Measurements from ENCODE around the gene VAV1. TPM values are rescaled to one million over a fixed set of nuclear protein-coding genes. Genes with fewer than 3 reads are reported as not detected.
"Not testable (repeated sequence)": the region's sequence is repeated elsewhere in the genome, so short reads cannot be mapped to it uniquely, and the experiment has no call there.

VAV1 gene
- total RNA-seq, 6 experiments from 2014 or later = not detected

GRCh38 chr19:6866741-6867151 is 94.2 kb downstream of the VAV1 start:
- Mint-ChIP-seq H3K4me3 (no peak overlapping the region), H3K4me1 (ENCODE audit: low read depth) (peaks cover 8% of the 10 kb centered on the region), H3K27ac (no peak overlapping the region), H3K9me3 (peaks cover 4% of the 10 kb centered on the region; the same call in 1 of the 2 replicates), H3K36me3 (ENCODE audit: low read depth) (no peaks in the 10 kb centered on the region), H3K27me3 (ENCODE audit: insufficient read depth) (peaks cover 16% of the 10 kb centered on the region; the same call in 1 of the 2 replicates)
- no peak for TF ChIP-seq CTCF (IDR thresholded peaks at IDR 0.05)
- DNase-seq = no peak

DNA sequence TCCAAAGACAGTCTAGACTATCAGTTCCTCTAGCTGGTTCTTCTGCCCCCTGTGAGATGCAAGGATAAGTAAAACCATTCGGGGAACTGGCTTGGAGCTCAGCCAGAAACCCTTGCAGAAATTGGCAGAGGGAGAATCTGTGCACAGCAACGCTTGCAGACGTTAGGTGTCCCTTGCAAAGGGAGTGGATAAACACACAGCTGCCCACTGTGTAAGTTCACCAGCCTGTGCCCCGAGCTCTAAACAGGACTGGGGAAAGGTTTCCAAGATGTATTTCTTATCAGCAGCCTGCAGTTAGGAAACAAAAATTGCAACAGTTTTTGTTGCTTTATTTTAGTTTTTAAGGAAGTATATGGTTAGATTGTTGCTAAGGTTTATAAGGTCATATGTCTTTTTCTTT is 95.8 kb downstream of the VAV1 start:
- DNase-seq = no peak
- Mint-ChIP-seq H3K27ac (no peak overlapping the region), H3K4me1 (ENCODE audit: low read depth) (no peaks in the 10 kb centered on the region), H3K36me3 (ENCODE audit: low read depth) (no peaks in the 10 kb centered on the region), H3K27me3 (ENCODE audit: insufficient read depth) (peaks cover 16% of the 10 kb centered on the region; the same call in 1 of the 2 replicates), H3K4me3 (no peak overlapping the region), H3K9me3 (peaks cover 4% of the 10 kb centered on the region; the same call in 1 of the 2 replicates)
- no peak for TF ChIP-seq CTCF (IDR thresholded peaks at IDR 0.05)

DNA sequence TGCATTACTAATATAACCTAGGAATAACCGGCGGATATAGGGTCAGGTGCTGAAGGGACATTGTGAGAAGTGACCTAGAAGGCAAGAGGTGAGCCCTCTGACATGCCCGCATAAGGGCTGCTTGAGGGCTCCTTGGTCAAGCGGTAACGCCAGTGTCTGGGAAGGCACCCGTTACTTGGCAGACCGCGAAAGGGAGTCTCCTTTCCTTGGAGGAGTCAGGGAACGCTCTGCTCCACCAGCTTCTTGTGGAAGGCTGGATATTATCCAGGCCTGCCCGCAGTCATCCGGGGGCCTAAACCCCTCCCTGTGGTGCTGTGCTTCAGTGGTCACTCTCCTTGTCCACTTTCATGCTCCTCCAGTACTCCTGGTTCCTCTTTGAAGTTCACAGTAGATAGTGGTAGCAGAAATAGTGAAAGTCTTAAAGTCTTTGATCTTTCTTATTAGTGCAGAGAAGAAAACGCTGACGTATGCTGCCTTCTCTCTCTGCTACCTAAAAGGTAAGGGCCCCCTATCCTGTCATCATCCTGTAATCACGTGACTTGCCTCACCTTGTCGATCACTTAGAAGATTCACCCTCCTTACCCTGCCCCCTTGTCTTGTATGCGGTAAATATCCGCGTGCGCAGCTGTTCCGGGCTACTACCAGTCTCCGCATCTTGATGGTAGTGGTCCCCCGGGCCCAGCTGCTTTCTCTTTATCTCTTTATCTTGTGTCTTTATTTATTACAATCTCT is 96.8 kb downstream of the VAV1 start:
- H3K4me1 Mint-ChIP-seq (ENCODE audit: low read depth); H3K36me3 Mint-ChIP-seq (ENCODE audit: low read depth); H3K9me3 Mint-ChIP-seq; H3K27ac Mint-ChIP-seq; DNase-seq; H3K4me3 Mint-ChIP-seq: not testable (repeated sequence)
- peaks cover 11% of the 10 kb centered on the region; the same call in 1 of the 2 replicates for H3K27me3 Mint-ChIP-seq (ENCODE audit: insufficient read depth)

- peaks cover 6% of the 10 kb centered on the region; the same call in 1 of the 2 replicates for H3K27me3 Mint-ChIP-seq (ENCODE audit: insufficient read depth)
- no peaks in the 10 kb centered on the region for H3K36me3 Mint-ChIP-seq (ENCODE audit: low read depth)
- no peak for DNase-seq
- no peak for TF ChIP-seq CTCF (IDR thresholded peaks at IDR 0.05)
- H3K9me3 Mint-ChIP-seq = peaks cover 4% of the 10 kb centered on the region; the same call in 1 of the 2 replicates
- H3K4me3 Mint-ChIP-seq = no peak overlapping the region
- H3K4me1 Mint-ChIP-seq (ENCODE audit: low read depth) = no peaks in the 10 kb centered on the region
- H3K27ac Mint-ChIP-seq = no peak overlapping the region
Measured at GRCh38 chr19:6873708-6874431, 101.4 kb downstream of the VAV1 start.

- Mint-ChIP-seq H3K27me3 (ENCODE audit: insufficient read depth) (peaks cover 6% of the 10 kb centered on the region; the same call in 1 of the 2 replicates), H3K4me3 (no peak overlapping the region), H3K4me1 (ENCODE audit: low read depth) (no peaks in the 10 kb centered on the region), H3K36me3 (ENCODE audit: low read depth) (no peaks in the 10 kb centered on the region), H3K27ac (no peak overlapping the region), H3K9me3 (peaks cover 13% of the 10 kb centered on the region; the same call in 1 of the 2 replicates)
- no peak for DNase-seq
- TF ChIP-seq CTCF (IDR thresholded peaks at IDR 0.05) = no peak
Measured at GRCh38 chr19:6875218-6875617, 102.7 kb downstream of the VAV1 start.

DNA sequence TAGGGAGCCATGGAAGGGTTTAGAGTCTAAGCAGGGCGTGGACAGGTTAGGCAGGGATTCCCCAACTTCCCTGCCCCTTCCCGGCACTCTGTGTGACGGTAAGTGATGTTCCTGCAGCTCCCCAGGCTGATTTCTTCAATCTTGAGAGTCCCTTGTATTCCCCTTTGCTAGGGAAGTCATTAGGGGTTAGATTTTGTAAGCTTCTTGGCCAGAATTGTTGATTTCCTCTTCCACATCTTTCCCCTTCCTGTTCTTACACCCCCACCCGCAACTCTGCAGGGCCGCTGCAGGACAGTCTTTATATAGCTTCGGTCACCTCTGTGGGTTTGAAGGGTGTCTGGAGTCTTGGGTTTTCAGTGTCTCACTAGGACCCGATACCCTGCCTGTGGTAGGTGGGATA is 104.2 kb downstream of the VAV1 start:
- Mint-ChIP-seq H3K9me3 (peaks cover 9% of the 10 kb centered on the region; the same call in 1 of the 2 replicates), H3K36me3 (ENCODE audit: low read depth) (no peaks in the 10 kb centered on the region), H3K27ac (no peak overlapping the region), H3K4me1 (ENCODE audit: low read depth) (no peaks in the 10 kb centered on the region), H3K27me3 (ENCODE audit: insufficient read depth) (peaks cover 6% of the 10 kb centered on the region; the same call in 1 of the 2 replicates), H3K4me3 (no peak overlapping the region)
- no peak for DNase-seq
- TF ChIP-seq CTCF (IDR thresholded peaks at IDR 0.05) = no peak

Measured in HFFc6 (cell line).